Measurements from ENCODE around the gene CDCA8.

CDCA8 gene

GRCh38 chr1:37692078-37692833, at the start of gene CDCA8:
CDCA8 (plus strand) TSS chr1:37692516; CDS start chr1:37692691, 175 bp downstream.
- DNase-seq, result peak; percentile 81 to 99 (median 98)

GRCh38 chr1:37647281-37647680, 45.0 kb upstream of the CDCA8 start:
- DNase-seq, result no peak

GRCh38 chr1:37650173-37650572, 42.1 kb upstream of the CDCA8 start:
- no peak for DNase-seq

GRCh38 chr1:37650721-37651120, 41.6 kb upstream of the CDCA8 start:
- no peak for DNase-seq

GRCh38 chr1:37651803-37652202, 40.5 kb upstream of the CDCA8 start:
- DNase-seq, result no peak

GRCh38 chr1:37652976-37653375, 39.3 kb upstream of the CDCA8 start:
- no peak for DNase-seq

GRCh38 chr1:37653906-37654305, 38.4 kb upstream of the CDCA8 start:
- DNase-seq, result no peak

- no peak for DNase-seq
Observed at GRCh38 chr1:37655274-37655673, 37.0 kb upstream of the CDCA8 start.

GRCh38 chr1:37656026-37656425, 36.3 kb upstream of the CDCA8 start:
- no peak for DNase-seq

GRCh38 chr1:37656881-37657280, 35.4 kb upstream of the CDCA8 start:
- no peak for DNase-seq

GRCh38 chr1:37657620-37658412, 34.5 kb upstream of the CDCA8 start:
- DNase-seq, result no peak

- no peak for DNase-seq
Observed at GRCh38 chr1:37658486-37658885, 33.8 kb upstream of the CDCA8 start.

- no peak for DNase-seq
Observed at GRCh38 chr1:37660664-37661063, 31.7 kb upstream of the CDCA8 start.

- DNase-seq, result no peak
Observed at GRCh38 chr1:37661401-37661800, 30.9 kb upstream of the CDCA8 start.

- no peak for DNase-seq
Observed at GRCh38 chr1:37662031-37662755, 30.1 kb upstream of the CDCA8 start.

GRCh38 chr1:37663426-37664000, 28.8 kb upstream of the CDCA8 start:
- no peak for DNase-seq

GRCh38 chr1:37666241-37666867, 26.0 kb upstream of the CDCA8 start:
- no peak for DNase-seq

- DNase-seq, result no peak
Observed at GRCh38 chr1:37667023-37667671, 25.2 kb upstream of the CDCA8 start.

GRCh38 chr1:37670133-37670532, 22.2 kb upstream of the CDCA8 start:
- DNase-seq, result no peak

GRCh38 chr1:37671261-37671660, 21.1 kb upstream of the CDCA8 start:
- DNase-seq, result no peak
